WERI-Rb-1 (cell line): ENCODE data around the gene PABPN1L.

Source experiments
- DNase-seq: peaks from one replicate; pipeline ENCODE4 v3.0.0-alpha.2; 2020
- H3K27ac ChIP-seq: fragments of 250-450 bp; sonication (Bioruptor Pico); 2 replicates; pipeline ENCODE4 v1.5.1; 2020; ENCODE audit warnings: mild to moderate bottlenecking, moderate library complexity
- H3K27me3 ChIP-seq: fragments of 250-450 bp; sonication (Bioruptor Pico); 2 replicates; pipeline ENCODE4 v1.5.1; 2021; ENCODE audit warnings: mild to moderate bottlenecking, low read depth, moderate library complexity; ENCODE audit not compliant: insufficient read depth, severe bottlenecking
- H3K36me3 ChIP-seq: fragments of 250-450 bp; sonication (Bioruptor Pico); 2 replicates; pipeline ENCODE4 v1.5.1; 2020; ENCODE audit warnings: mild to moderate bottlenecking, moderate library complexity
- H3K4me3 ChIP-seq: 2 replicates; pipeline ENCODE4 v1.5.1; 2011; ENCODE audit warnings: low read depth, mild to moderate bottlenecking, control low read depth, low read length
- H3K9me3 ChIP-seq: fragments of 250-450 bp; sonication (Bioruptor Pico); 2 replicates; pipeline ENCODE4 v1.5.1; 2021; ENCODE audit warnings: mild to moderate bottlenecking, moderate library complexity; ENCODE audit not compliant: severe bottlenecking
- TF ChIP-seq, protein P1 (sequence below): IDR thresholded peaks from 2 replicates; pipeline ENCODE4 v1.5.1; 2011; ENCODE audit warnings: low read depth, mild to moderate bottlenecking, control low read depth, inconsistent platforms, low read length

PABPN1L gene

GRCh38 chr16:88876942-88877526, 10.6 kb upstream of the PABPN1L start:
- H3K36me3 ChIP-seq: no peaks in the 10 kb centered on the region; the same call in 1 of the 2 replicates
- DNase-seq: no peak
- no peaks in the 10 kb centered on the region for H3K27me3 ChIP-seq
- H3K27ac ChIP-seq: no peak overlapping the region
- H3K4me3 ChIP-seq: no peak overlapping the region
- TF ChIP-seq, protein P1, sequence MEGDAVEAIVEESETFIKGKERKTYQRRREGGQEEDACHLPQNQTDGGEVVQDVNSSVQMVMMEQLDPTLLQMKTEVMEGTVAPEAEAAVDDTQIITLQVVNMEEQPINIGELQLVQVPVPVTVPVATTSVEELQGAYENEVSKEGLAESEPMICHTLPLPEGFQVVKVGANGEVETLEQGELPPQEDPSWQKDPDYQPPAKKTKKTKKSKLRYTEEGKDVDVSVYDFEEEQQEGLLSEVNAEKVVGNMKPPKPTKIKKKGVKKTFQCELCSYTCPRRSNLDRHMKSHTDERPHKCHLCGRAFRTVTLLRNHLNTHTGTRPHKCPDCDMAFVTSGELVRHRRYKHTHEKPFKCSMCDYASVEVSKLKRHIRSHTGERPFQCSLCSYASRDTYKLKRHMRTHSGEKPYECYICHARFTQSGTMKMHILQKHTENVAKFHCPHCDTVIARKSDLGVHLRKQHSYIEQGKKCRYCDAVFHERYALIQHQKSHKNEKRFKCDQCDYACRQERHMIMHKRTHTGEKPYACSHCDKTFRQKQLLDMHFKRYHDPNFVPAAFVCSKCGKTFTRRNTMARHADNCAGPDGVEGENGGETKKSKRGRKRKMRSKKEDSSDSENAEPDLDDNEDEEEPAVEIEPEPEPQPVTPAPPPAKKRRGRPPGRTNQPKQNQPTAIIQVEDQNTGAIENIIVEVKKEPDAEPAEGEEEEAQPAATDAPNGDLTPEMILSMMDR: no peak
- H3K9me3 ChIP-seq: no peaks in the 10 kb centered on the region

DNA sequence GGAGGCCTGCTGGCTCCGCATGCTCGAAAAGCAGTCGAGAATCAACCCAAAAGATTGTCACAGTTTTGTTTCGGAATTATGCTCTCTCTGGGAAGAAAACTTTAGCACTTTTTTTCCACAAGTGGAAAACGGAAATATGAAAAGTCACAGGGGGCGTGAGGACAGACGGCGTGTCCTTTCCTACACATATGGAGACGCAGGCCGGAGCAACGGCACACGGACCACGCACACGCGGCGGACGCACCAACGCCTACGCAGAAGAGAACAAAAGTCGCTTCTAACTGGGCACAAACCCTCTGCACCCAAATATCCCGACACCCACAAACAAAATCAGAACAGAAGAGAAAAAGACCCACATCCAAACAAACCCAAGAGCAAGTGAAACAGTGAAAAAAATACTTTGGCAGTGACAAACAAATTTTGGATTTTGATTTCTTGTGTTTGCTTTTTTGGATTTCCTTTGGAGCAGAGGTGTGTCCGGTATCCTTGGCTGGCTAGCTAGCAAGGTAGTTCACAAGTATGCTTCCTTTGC, 9.3 kb upstream of the PABPN1L start:
- H3K27me3 ChIP-seq: no peaks in the 10 kb centered on the region
- H3K9me3 ChIP-seq: no peaks in the 10 kb centered on the region
- H3K4me3 ChIP-seq: no peak overlapping the region
- DNase-seq: no peak
- H3K27ac ChIP-seq: no peak overlapping the region
- H3K36me3 ChIP-seq: no peaks in the 10 kb centered on the region; the same call in 1 of the 2 replicates
- TF ChIP-seq, protein P1: no peak

DNA sequence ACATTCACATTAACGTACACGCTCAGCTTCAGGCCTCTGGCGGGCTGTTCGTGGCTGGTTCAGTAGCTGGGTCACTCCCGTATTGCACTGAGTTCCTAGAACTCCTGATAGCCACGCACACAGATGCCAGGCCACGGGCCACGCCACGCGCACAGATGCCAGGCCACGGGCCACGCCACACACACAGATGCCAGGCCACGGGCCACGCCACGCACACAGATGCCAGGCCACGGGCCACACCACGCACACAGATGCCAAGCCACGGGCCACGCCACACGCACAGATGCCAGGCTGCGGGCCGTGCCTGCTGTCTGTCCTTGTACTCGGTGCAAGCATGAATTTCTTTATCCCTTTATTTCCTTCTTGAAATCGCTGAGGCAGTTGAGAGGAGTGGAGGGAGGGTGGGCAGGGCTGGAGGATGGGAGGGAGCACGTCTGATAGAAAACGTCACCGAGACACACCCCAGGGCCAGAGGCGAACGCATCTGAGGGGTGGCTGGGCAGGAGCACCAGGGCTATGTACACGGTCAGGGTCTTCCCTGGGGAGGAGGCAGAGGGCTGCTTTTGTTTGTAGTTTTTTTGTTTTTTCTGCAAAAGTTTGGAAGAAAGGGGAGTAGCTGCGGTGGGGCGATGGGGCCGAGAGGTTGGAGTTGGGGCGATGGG, 8.6 kb upstream of the PABPN1L start:
- TF ChIP-seq, protein P1: no peak
- H3K36me3 ChIP-seq: no peaks in the 10 kb centered on the region; the same call in 1 of the 2 replicates
- no peak overlapping the region for H3K4me3 ChIP-seq
- DNase-seq: no peak
- H3K9me3 ChIP-seq: no peaks in the 10 kb centered on the region
- no peak overlapping the region for H3K27ac ChIP-seq
- no peaks in the 10 kb centered on the region for H3K27me3 ChIP-seq

- TF ChIP-seq, protein P1: no peak
- Histone ChIP-seq H3K36me3 (no peaks in the 10 kb centered on the region), H3K27ac (no peak overlapping the region), H3K27me3 (no peaks in the 10 kb centered on the region), H3K4me3 (no peak overlapping the region), H3K9me3 (no peaks in the 10 kb centered on the region)
- no peak for DNase-seq
Observed at GRCh38 chr16:88872650-88873331, 6.3 kb upstream of the PABPN1L start.

DNA sequence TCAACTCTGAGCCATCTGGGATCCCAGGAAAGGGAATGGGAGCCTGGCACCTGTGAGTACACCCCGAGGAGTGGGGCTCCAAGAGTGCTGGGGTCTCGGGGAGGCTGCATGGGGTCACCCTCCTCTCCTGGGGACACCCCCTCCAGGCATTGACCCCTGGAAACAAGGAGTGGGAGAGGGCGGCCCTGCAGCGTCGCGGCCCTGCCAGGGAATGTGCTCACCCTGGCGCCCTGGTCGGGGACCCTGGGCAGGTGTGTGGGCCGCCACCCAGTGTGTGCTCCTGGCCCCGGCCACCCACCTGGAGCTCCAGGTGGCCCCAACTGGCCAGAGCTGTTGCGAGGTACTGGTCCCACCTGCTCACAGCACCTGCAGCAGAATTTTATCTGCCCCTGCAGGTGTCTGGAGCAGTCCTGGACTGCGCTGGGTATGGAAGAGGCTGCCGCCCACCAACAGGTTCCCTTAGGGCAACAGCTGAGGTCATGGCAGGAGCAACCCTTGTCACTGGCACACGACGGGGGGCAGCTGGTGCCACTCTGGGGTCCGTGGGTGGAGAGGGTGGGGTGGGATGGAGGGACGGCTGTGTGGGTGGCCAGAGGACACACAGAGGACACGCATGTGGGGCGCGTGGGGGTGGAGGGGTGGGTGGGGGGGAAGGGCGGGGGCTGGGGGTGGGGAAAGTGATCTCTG, 5.4 kb upstream of the PABPN1L start:
- no peaks in the 10 kb centered on the region for H3K27me3 ChIP-seq
- H3K9me3 ChIP-seq: no peaks in the 10 kb centered on the region
- H3K4me3 ChIP-seq: no peak overlapping the region
- DNase-seq: no peak
- peak overlapping the region; percentile 71 for H3K27ac ChIP-seq
- no peaks in the 10 kb centered on the region for H3K36me3 ChIP-seq
- TF ChIP-seq, protein P1: no peak
